H1 (cell line): ENCODE measurements around the gene GPR171. TPM values are rescaled to one million over a fixed set of nuclear protein-coding genes. Genes with fewer than 3 reads are reported as not detected.

Experiments
- MAFK ChIP-seq: IDR thresholded peaks from 2 replicates; pipeline ENCODE4 v1.6.1; 2012; ENCODE audit warnings: low read depth, mild to moderate bottlenecking, improper control_type of control experiment, low read length
- polyA plus RNA-seq, 7 experiments: library from polyadenylated mRNA; depleted of rRNA in 3 of 7; stranded (reverse) in 5 of 7; unstranded in 2 of 7; fragments of >200 nt in 5 of 7; fragments of 200-250 nt in 2 of 7; gene quantifications; 1 replicate in 5 of 7; 2 replicates in 1 of 7; 4 replicates in 1 of 7; pipeline versions ENCODE4 v1.2.1 to v1.2.3, GENCODE V29; 2011 to 2013; ENCODE audit warnings: missing spikeins in 2 of 7, mixed read lengths in 2 of 7
- total RNA-seq: library from RNA; stranded (reverse); fragmentation: NEBNext Ultra II Directional; extraction: Animal tissue kit (Norgen Biotek cat#: 25700); gene quantifications from 2 replicates; pipeline ENCODE4 v1.2.1, GENCODE V29; 2021

Gene GPR171
- total and polyA plus RNA-seq, 2 of the 8 experiments (the other 6 are each of a cell fraction or from before 2014, with no cell fraction given) = not detected

DNA sequence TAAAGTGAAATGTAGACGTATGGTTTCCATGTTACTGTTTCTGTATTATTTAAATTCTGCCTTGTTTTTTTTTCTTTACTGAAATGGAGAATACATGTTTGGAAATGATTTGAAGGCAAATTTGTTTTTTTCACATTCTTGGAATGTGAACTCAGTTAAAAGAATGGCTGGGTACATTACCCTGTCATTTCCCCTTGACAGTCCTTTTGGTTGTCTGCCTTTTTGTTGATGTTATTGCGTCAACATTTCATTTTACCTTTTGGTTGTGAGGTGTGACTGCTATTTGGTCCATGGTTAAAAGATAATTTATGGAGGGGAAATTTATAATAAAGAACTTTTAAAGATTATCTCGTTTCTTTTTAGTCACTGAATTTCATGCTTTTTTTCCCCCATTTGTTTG is 3.2 kb upstream of the GPR171 start (continued):
- no peak for TF ChIP-seq MAFK
